Ecto neural progenitor cell (in vitro differentiated cells): ENCODE measurements around the gene EEIG1.
A peak's percentile ranks its signal among the peaks of the same experiment; 100 is the strongest.

Experiments
- DNase-seq: peaks from one replicate; pipeline ENCODE4 v3.0.0-alpha.2; 2018; ENCODE audit warnings: low spot score

Gene EEIG1

GRCh38 chr9:127974769-127975261 is 6.0 kb downstream of the EEIG1 start:
- DNase-seq: peak; percentile 46

GRCh38 chr9:127974001-127974768 is 6.6 kb downstream of the EEIG1 start:
- peak; percentile 32 for DNase-seq

- DNase-seq: peak; percentile 49
These were observed 7.4 kb downstream of the EEIG1 start for GRCh38 chr9:127973169-127974000.

- DNase-seq: no peak
These were observed 8.4 kb downstream of the EEIG1 start for GRCh38 chr9:127972236-127972871.

- no peak for DNase-seq
These were observed 9.2 kb downstream of the EEIG1 start for GRCh38 chr9:127971357-127972235.

GRCh38 chr9:127970401-127971313 is 10.1 kb downstream of the EEIG1 start:
- no peak for DNase-seq

- no peak for DNase-seq
These were observed 11.9 kb downstream of the EEIG1 start for GRCh38 chr9:127968700-127969383.

- DNase-seq: no peak
These were observed 12.7 kb downstream of the EEIG1 start for GRCh38 chr9:127968042-127968441.

GRCh38 chr9:127967151-127967809 is 13.5 kb downstream of the EEIG1 start:
- DNase-seq: no peak

GRCh38 chr9:127966416-127967150 is 14.2 kb downstream of the EEIG1 start:
- DNase-seq: no peak

GRCh38 chr9:127965953-127966352 is 14.8 kb downstream of the EEIG1 start:
- no peak for DNase-seq

GRCh38 chr9:127963359-127964064 is 17.3 kb downstream of the EEIG1 start:
- no peak for DNase-seq

- no peak for DNase-seq
These were observed 17.8 kb downstream of the EEIG1 start for GRCh38 chr9:127963041-127963358.

GRCh38 chr9:127962278-127962677 is 18.5 kb downstream of the EEIG1 start:
- no peak for DNase-seq

- DNase-seq: no peak
These were observed 19.1 kb downstream of the EEIG1 start for GRCh38 chr9:127961613-127962155.

GRCh38 chr9:127961155-127961490 is 19.7 kb downstream of the EEIG1 start:
- no peak for DNase-seq

GRCh38 chr9:127960410-127961154 is 20.2 kb downstream of the EEIG1 start:
- no peak for DNase-seq
